ENCODE results near the gene NES.

Gene NES

GRCh38 chr1:156652131-156652991 is 24.8 kb downstream of the NES start:
- no peaks in the 10 kb centered on the region for H3F3A ChIP-seq (ENCODE audit: insufficient read depth)
- no peak overlapping the region for H3K4me2 ChIP-seq (ENCODE audit: low read depth, low read length, poor library complexity, severe bottlenecking)
- H2AFZ ChIP-seq (ENCODE audit: low read depth, low read length, severe bottlenecking): no peak overlapping the region
- no peaks in the 10 kb centered on the region for H3K9me3 ChIP-seq (ENCODE audit: insufficient read depth, low read length)
- H3K9ac ChIP-seq (ENCODE audit: low read length): no peak overlapping the region
- H3K27me3 ChIP-seq (ENCODE audit: low read length): no peaks in the 10 kb centered on the region
- H3K27ac ChIP-seq (ENCODE audit: low read depth, low read length): no peak overlapping the region
- TF ChIP-seq EZH2phosphoT487 (conservative IDR thresholded peaks at IDR 0.05; ENCODE audit: low read length) (no peak), CTCF (IDR thresholded peaks at IDR 0.05; ENCODE audit: insufficient read depth, low read length, poor library complexity, severe bottlenecking) (no peak)
- no peaks in the 10 kb centered on the region for H3K79me2 ChIP-seq (ENCODE audit: insufficient read depth, low read length)
- H3K36me3 ChIP-seq (ENCODE audit: low read length): no peaks in the 10 kb centered on the region
- no peaks in the 10 kb centered on the region for H3K9me2 ChIP-seq (replicated peaks; ENCODE audit: insufficient read depth, low read length)
- H4K20me1 ChIP-seq (ENCODE audit: low read depth, low read length): no peaks in the 10 kb centered on the region
- H3K4me3 ChIP-seq (ENCODE audit: insufficient read depth, low read length, poor library complexity, severe bottlenecking): no peak overlapping the region

DNA sequence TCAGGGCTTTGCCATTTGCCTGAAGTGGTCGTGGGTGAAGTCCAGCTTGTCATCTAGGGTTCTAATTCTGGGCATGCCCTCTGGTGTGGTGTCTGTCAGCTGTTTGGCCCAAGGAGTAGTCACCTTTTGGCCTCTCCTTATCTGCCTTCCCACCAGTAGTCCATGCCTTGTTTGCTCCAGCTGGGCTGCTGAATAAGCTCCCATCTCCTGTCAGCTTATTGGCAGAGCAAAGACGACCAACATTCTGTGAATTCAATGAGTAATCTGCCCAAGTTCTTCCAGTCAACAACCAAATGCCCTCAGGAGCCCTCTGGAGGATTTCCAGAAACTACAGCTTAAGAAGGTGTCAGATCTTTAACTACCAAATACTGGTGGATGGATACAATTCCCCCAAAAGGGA is 28.3 kb downstream of the NES start:
- no peak overlapping the region for H3K4me2 ChIP-seq (ENCODE audit: low read depth, low read length, poor library complexity, severe bottlenecking)
- no peaks in the 10 kb centered on the region for H3K9me3 ChIP-seq (ENCODE audit: insufficient read depth, low read length)
- H4K20me1 ChIP-seq (ENCODE audit: low read depth, low read length): no peaks in the 10 kb centered on the region
- no peak overlapping the region for H3K27ac ChIP-seq (ENCODE audit: low read depth, low read length)
- no peak overlapping the region for H3K9ac ChIP-seq (ENCODE audit: low read length)
- H3K27me3 ChIP-seq (ENCODE audit: low read length): no peaks in the 10 kb centered on the region
- no peaks in the 10 kb centered on the region for H3K9me2 ChIP-seq (replicated peaks; ENCODE audit: insufficient read depth, low read length)
- no peak overlapping the region for H3K4me3 ChIP-seq (ENCODE audit: insufficient read depth, low read length, poor library complexity, severe bottlenecking)
- H3K36me3 ChIP-seq (ENCODE audit: low read length): no peaks in the 10 kb centered on the region
- no peaks in the 10 kb centered on the region for H3K79me2 ChIP-seq (ENCODE audit: insufficient read depth, low read length)
- H2AFZ ChIP-seq (ENCODE audit: low read depth, low read length, severe bottlenecking): no peak overlapping the region
- no peaks in the 10 kb centered on the region for H3F3A ChIP-seq (ENCODE audit: insufficient read depth)
- no peak for TF ChIP-seq CTCF (IDR thresholded peaks at IDR 0.05; ENCODE audit: insufficient read depth, low read length, poor library complexity, severe bottlenecking)
- no peak for TF ChIP-seq EZH2phosphoT487 (conservative IDR thresholded peaks at IDR 0.05; ENCODE audit: low read length)

DNA sequence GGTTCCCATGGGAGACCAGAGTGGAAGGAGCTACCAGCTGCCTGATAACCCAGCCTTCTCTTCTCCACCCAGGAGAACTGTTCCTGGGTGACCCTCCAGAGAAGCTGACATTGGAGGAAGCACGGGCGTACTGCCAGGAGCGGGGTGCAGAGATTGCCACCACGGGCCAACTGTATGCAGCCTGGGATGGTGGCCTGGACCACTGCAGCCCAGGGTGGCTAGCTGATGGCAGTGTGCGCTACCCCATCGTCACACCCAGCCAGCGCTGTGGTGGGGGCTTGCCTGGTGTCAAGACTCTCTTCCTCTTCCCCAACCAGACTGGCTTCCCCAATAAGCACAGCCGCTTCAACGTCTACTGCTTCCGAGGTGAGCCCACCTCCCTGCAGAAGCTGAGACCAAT is 28.7 kb downstream of the NES start:
- no peaks in the 10 kb centered on the region for H3K9me3 ChIP-seq (ENCODE audit: insufficient read depth, low read length)
- H3K27ac ChIP-seq (ENCODE audit: low read depth, low read length): no peak overlapping the region
- H3K4me3 ChIP-seq (ENCODE audit: insufficient read depth, low read length, poor library complexity, severe bottlenecking): no peak overlapping the region
- H4K20me1 ChIP-seq (ENCODE audit: low read depth, low read length): no peaks in the 10 kb centered on the region
- H3K9ac ChIP-seq (ENCODE audit: low read length): no peak overlapping the region
- H3K9me2 ChIP-seq (replicated peaks; ENCODE audit: insufficient read depth, low read length): no peaks in the 10 kb centered on the region
- H3K79me2 ChIP-seq (ENCODE audit: insufficient read depth, low read length): no peaks in the 10 kb centered on the region
- H3K4me2 ChIP-seq (ENCODE audit: low read depth, low read length, poor library complexity, severe bottlenecking): no peak overlapping the region
- TF ChIP-seq CTCF (IDR thresholded peaks at IDR 0.05; ENCODE audit: insufficient read depth, low read length, poor library complexity, severe bottlenecking) (no peak), EZH2phosphoT487 (conservative IDR thresholded peaks at IDR 0.05; ENCODE audit: low read length) (no peak)
- H3K36me3 ChIP-seq (ENCODE audit: low read length): no peaks in the 10 kb centered on the region
- H3K27me3 ChIP-seq (ENCODE audit: low read length): no peaks in the 10 kb centered on the region
- H3F3A ChIP-seq (ENCODE audit: insufficient read depth): no peaks in the 10 kb centered on the region
- H2AFZ ChIP-seq (ENCODE audit: low read depth, low read length, severe bottlenecking): no peak overlapping the region

Measured in SU-DHL-6 (cell line).